Natural killer cell (primary cell): ENCODE measurements around the gene LARGE1. TPM values are rescaled to one million over a fixed set of nuclear protein-coding genes. Genes with fewer than 3 reads are reported as not detected.

Source experiments
- ATAC-seq, 3 donors: fragments of 150-1000 bp in 2 of 3; fragments of 200-7000 bp in 1 of 3; cut with Tn5 transposase; 1 replicate in 1 of 3; 2 replicates in 2 of 3; pipeline ENCODE4 v1.10.0; 2021; ENCODE audit warnings: mild to moderate bottlenecking in 2 of 3, moderate library complexity in 2 of 3
- DNase-seq, 2 donors: peaks; one replicate each; pipeline versions ENCODE4 v3.0.0 to v3.0.0-alpha.2; 2013 to 2021; ENCODE audit warnings: mixed read lengths in 1 of 2
- H3K27ac ChIP-seq: one replicate; pipeline ENCODE4 v1.5.1; 2013; ENCODE audit warnings: mild to moderate bottlenecking, low read length
- H3K27me3 ChIP-seq: one replicate; pipeline ENCODE4 v1.6.1; 2013; ENCODE audit warnings: low read length; ENCODE audit not compliant: control insufficient read depth, insufficient read depth
- H3K36me3 ChIP-seq: one replicate; pipeline ENCODE4 v1.6.1; 2013; ENCODE audit warnings: low read length; ENCODE audit not compliant: control insufficient read depth, insufficient read depth
- H3K4me1 ChIP-seq: one replicate; pipeline ENCODE4 v1.6.1; 2013; ENCODE audit warnings: low read length; ENCODE audit not compliant: control insufficient read depth, insufficient read depth
- H3K4me3 ChIP-seq: one replicate; pipeline ENCODE4 v1.5.1; 2013; ENCODE audit warnings: low read length
- H3K9me3 ChIP-seq: one replicate; pipeline ENCODE4 v1.6.1; 2013; ENCODE audit warnings: low read length; ENCODE audit not compliant: control insufficient read depth, insufficient read depth
- H3K27ac Mint-ChIP-seq, 2 donors: one replicate each; pipeline ENCODE4 v1.8.0; 2022; ENCODE audit warnings: mild to moderate bottlenecking in 2 of 2, mixed read lengths in 2 of 2, moderate library complexity in 1 of 2
- H3K27me3 Mint-ChIP-seq, 2 donors: one replicate each; pipeline ENCODE4 v1.8.0; 2022; ENCODE audit warnings: low read depth in 2 of 2, mixed read lengths in 2 of 2
- H3K36me3 Mint-ChIP-seq: one replicate; pipeline ENCODE4 v1.8.0; 2022; ENCODE audit warnings: mixed read lengths
- H3K4me1 Mint-ChIP-seq, 2 donors: one replicate each; pipeline ENCODE4 v1.8.0; 2022; ENCODE audit warnings: mixed read lengths in 2 of 2
- H3K4me3 Mint-ChIP-seq: one replicate; pipeline ENCODE4 v1.8.0; 2022; ENCODE audit warnings: mild to moderate bottlenecking, moderate library complexity, mixed read lengths
- H3K9me3 Mint-ChIP-seq, 2 donors: one replicate each; pipeline ENCODE4 v1.8.0; 2022; ENCODE audit warnings: mixed read lengths in 2 of 2
- CTCF ChIP-seq: fragments of 200-600 bp; IDR thresholded peaks from one replicate; pipeline ENCODE4 v1.8.0; 2022; ENCODE audit warnings: antibody characterized with exemption
- WGBS: methylation state at CpG from one replicate; pipeline ENCODE4 v1.1.7; 2013; ENCODE audit warnings: missing lambda C conversion rate; ENCODE audit not compliant: insufficient coverage; 5-methylcytosine and 5-hydroxymethylcytosine counted together
- intact Hi-C: fragments of 100-400 bp; cut with micrococcal nuclease; formaldehyde crosslinking; loops from one replicate; pipeline ENCODE4 v1.14.2; 2022
- total RNA-seq, 4 donors: library from RNA; stranded (reverse); fragments of 120-200 nt in 1 of 4; gene quantifications; one replicate each; pipeline versions ENCODE4 v1.2.3 to v1.2.4, GENCODE V29; 2013 to 2022

LARGE1 gene
- total RNA-seq, 3 donors from 2014 or later (not counting 1 experiment from before 2014, with no cell fraction given), result 2.6 to 11.6 (median 4.1) TPM

GRCh38 chr22:33891455-33891854 lies 28.8 kb downstream of the LARGE1 start:
- Mint-ChIP-seq H3K27me3 (peaks cover 0 to 8% of the 10 kb centered on the region in 2 donors), H3K4me1 (peaks cover 9 to 13% of the 10 kb centered on the region in 2 donors), H3K9me3 (peaks cover 2 to 5% of the 10 kb centered on the region in 2 donors), H3K4me3 (no peak overlapping the region), H3K36me3 (no peaks in the 10 kb centered on the region), H3K27ac (no peak overlapping the region)
- DNase-seq (no peak), ATAC-seq (no peak)
- no peak overlapping the region for H3K27ac ChIP-seq
- no peaks in the 10 kb centered on the region for H3K36me3 ChIP-seq
- H3K27me3 ChIP-seq, result no peaks in the 10 kb centered on the region
- no peak for TF ChIP-seq CTCF
- 79% methylated on average over 5 of the region's 5 CpGs for WGBS
- peaks cover 8% of the 10 kb centered on the region for H3K4me1 ChIP-seq
- no peak overlapping the region for H3K4me3 ChIP-seq
- no peaks in the 10 kb centered on the region for H3K9me3 ChIP-seq
- intact Hi-C loops, result no loop called here

- intact Hi-C loops, result no loop called here
- Mint-ChIP-seq H3K36me3 (no peaks in the 10 kb centered on the region), H3K27me3 (peaks cover 0 to 8% of the 10 kb centered on the region in 2 donors), H3K9me3 (peaks cover 2% of the 10 kb centered on the region in 2 donors), H3K27ac (no peak overlapping the region), H3K4me3 (peak overlapping the region; percentile 43), H3K4me1 (peaks cover 9 to 13% of the 10 kb centered on the region in 2 donors)
- WGBS, result 61% methylated on average over 5 of the region's 5 CpGs
- DNase-seq, result no peak
- H3K36me3 ChIP-seq, result no peaks in the 10 kb centered on the region
- ATAC-seq, result peak in 1 of 3 donors; percentile 43
- H3K27me3 ChIP-seq, result no peaks in the 10 kb centered on the region
- no peak overlapping the region for H3K27ac ChIP-seq
- TF ChIP-seq CTCF, result no peak
- no peak overlapping the region for H3K4me3 ChIP-seq
- no peaks in the 10 kb centered on the region for H3K9me3 ChIP-seq
- peaks cover 8% of the 10 kb centered on the region for H3K4me1 ChIP-seq
These were observed 30.5 kb downstream of the LARGE1 start for GRCh38 chr22:33889748-33890147.

GRCh38 chr22:33888821-33889220 lies 31.5 kb downstream of the LARGE1 start:
- peaks cover 0 to 14% of the 10 kb centered on the region in 2 donors for H3K27me3 Mint-ChIP-seq
- ATAC-seq, result no peak
- H3K9me3 ChIP-seq, result no peaks in the 10 kb centered on the region

More at GRCh38 chr22:33888821-33889220, 31.5 kb downstream of the LARGE1 start:
- Histone ChIP-seq H3K27me3 (no peaks in the 10 kb centered on the region), H3K4me1 (peaks cover 8% of the 10 kb centered on the region), H3K4me3 (no peak overlapping the region), H3K36me3 (no peaks in the 10 kb centered on the region), H3K27ac (no peak overlapping the region)
- peak overlapping the region; percentile 53 for H3K4me3 Mint-ChIP-seq
- H3K4me1 Mint-ChIP-seq, result peaks cover 9 to 13% of the 10 kb centered on the region in 2 donors
- WGBS, result 54% methylated on average over 3 of the region's 4 CpGs
- TF ChIP-seq CTCF, result no peak
- no peak overlapping the region for H3K27ac Mint-ChIP-seq
- no peaks in the 10 kb centered on the region for H3K36me3 Mint-ChIP-seq
- DNase-seq, result no peak
- intact Hi-C loops, result no loop called here
- peaks cover 0 to 2% of the 10 kb centered on the region in 2 donors for H3K9me3 Mint-ChIP-seq
